Activated CD4-positive, CD25-positive, alpha-beta regulatory T cell treated with anti-CD3 and anti-CD28 coated beads, Interleukin-2, amount 50 U/mL, for 72 hours (primary cell): ENCODE measurements around the gene RTP5.
"Not testable (repeated sequence)": the region's sequence is repeated elsewhere in the genome, so short reads cannot be mapped to it uniquely, and the experiment has no call there.

Experiments
- DNase-seq: peaks from one replicate; pipeline ENCODE4 v3.0.0; 2021

Gene RTP5

GRCh38 chr2:241869087-241869961 is at the start of gene RTP5:
Gene RTP5 (plus strand): TSS chr2:241869729. CDS start chr2:241869757, 28 bp downstream.
- no peak for DNase-seq

GRCh38 chr2:241819947-241820624 is 49.4 kb upstream of the RTP5 start:
- not testable (repeated sequence) for DNase-seq

GRCh38 chr2:241820625-241821384 is 48.7 kb upstream of the RTP5 start:
- DNase-seq: no peak

GRCh38 chr2:241821460-241822263 is 47.9 kb upstream of the RTP5 start:
- DNase-seq: peak; percentile 28

GRCh38 chr2:241822264-241822623 is 47.3 kb upstream of the RTP5 start:
- DNase-seq: no peak

GRCh38 chr2:241823531-241824437 is 45.7 kb upstream of the RTP5 start:
- DNase-seq: not testable (repeated sequence)

- DNase-seq: no peak
These were observed 42.1 kb upstream of the RTP5 start for GRCh38 chr2:241827394-241827793.

GRCh38 chr2:241833101-241833663 is 36.3 kb upstream of the RTP5 start:
- DNase-seq: no peak

GRCh38 chr2:241833756-241834526 is 35.6 kb upstream of the RTP5 start:
- not testable (repeated sequence) for DNase-seq

GRCh38 chr2:241834527-241835210 is 34.9 kb upstream of the RTP5 start:
- no peak for DNase-seq

GRCh38 chr2:241835611-241836010 is 33.9 kb upstream of the RTP5 start:
- DNase-seq: no peak

GRCh38 chr2:241836292-241836691 is 33.2 kb upstream of the RTP5 start:
- DNase-seq: no peak

GRCh38 chr2:241837197-241837965 is 32.1 kb upstream of the RTP5 start:
- DNase-seq: no peak

- DNase-seq: no peak
These were observed 28.1 kb upstream of the RTP5 start for GRCh38 chr2:241841181-241842066.

- no peak for DNase-seq
These were observed 27.5 kb upstream of the RTP5 start for GRCh38 chr2:241842067-241842415.

GRCh38 chr2:241842620-241843211 is 26.8 kb upstream of the RTP5 start:
- peak; percentile 51 for DNase-seq

GRCh38 chr2:241843321-241844065 is 26.0 kb upstream of the RTP5 start:
- DNase-seq: no peak
